ENCODE results near the gene OR2H1. TPM values are rescaled to one million over a fixed set of nuclear protein-coding genes. Genes with fewer than 3 reads are reported as not detected.

Gene OR2H1
- total RNA-seq, 2 experiments from 2014 or later: not detected

GRCh38 chr6:29510202-29510601, 53.2 kb downstream of the OR2H1 start:
- Histone ChIP-seq H3K4me1 (ENCODE audit: insufficient read depth, low read length) (no peaks in the 10 kb centered on the region), H3K27ac (ENCODE audit: low read depth in 1 of 2, low read length in 2 of 2) (no peak overlapping the region)
- intact Hi-C loops (cut with DNase I, micrococcal nuclease): no loop called here

DNA sequence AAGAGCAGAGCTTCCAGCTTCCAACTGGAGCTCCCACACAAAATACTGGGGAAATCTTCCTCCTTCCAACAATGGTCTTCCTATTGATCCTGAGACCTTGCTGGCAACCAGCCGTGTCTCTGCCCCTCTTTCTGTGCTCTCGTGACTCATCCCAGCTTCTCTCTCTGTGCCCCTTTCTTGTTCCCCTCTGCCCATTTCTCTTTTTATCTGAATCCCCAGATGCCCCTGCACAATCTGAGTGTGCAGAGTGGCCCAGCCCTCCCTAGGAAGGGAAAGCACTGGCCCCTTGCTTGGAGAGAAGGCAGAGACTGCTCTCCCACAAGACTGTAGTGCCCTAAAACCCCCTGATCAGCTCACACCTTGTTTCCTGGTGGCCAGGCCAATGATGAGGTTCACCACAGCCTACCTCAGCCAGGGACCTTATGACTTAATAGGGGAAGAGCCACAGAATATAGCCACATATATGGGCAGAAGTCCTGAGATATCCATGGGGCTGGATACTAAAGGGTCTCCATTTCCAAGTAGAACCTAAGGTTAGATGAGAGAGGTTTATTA, 53.9 kb downstream of the OR2H1 start:
- H3K27ac ChIP-seq (ENCODE audit: low read depth in 1 of 2, low read length in 2 of 2): no peak overlapping the region
- peaks cover 1% of the 10 kb centered on the region for H3K4me1 Mint-ChIP-seq (ENCODE audit: low read depth)
- H3K36me3 ChIP-seq (ENCODE audit: insufficient read depth, low read length): no peaks in the 10 kb centered on the region
- no peaks in the 10 kb centered on the region for H3K9me3 ChIP-seq (ENCODE audit: control insufficient read depth in 1 of 2, insufficient read depth in 1 of 2, low read length in 2 of 2)
- no peak overlapping the region for H3K27ac Mint-ChIP-seq
- CTCF ChIA-PET: interaction anchor here (0.7 kb wide), 1 partner anchor 163 kb away, joined by 3 read pairs; no protein-coding TSS in a partner anchor
- H3K4me3 ChIP-seq (ENCODE audit: low read length): no peak overlapping the region
- intact Hi-C loops (cut with DNase I, micrococcal nuclease): no loop called here
- TF ChIP-seq, protein P1, sequence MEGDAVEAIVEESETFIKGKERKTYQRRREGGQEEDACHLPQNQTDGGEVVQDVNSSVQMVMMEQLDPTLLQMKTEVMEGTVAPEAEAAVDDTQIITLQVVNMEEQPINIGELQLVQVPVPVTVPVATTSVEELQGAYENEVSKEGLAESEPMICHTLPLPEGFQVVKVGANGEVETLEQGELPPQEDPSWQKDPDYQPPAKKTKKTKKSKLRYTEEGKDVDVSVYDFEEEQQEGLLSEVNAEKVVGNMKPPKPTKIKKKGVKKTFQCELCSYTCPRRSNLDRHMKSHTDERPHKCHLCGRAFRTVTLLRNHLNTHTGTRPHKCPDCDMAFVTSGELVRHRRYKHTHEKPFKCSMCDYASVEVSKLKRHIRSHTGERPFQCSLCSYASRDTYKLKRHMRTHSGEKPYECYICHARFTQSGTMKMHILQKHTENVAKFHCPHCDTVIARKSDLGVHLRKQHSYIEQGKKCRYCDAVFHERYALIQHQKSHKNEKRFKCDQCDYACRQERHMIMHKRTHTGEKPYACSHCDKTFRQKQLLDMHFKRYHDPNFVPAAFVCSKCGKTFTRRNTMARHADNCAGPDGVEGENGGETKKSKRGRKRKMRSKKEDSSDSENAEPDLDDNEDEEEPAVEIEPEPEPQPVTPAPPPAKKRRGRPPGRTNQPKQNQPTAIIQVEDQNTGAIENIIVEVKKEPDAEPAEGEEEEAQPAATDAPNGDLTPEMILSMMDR (IDR thresholded peaks at IDR 0.05): no peak
- no peaks in the 10 kb centered on the region for H3K9me3 Mint-ChIP-seq
- H3K4me3 Mint-ChIP-seq: no peak overlapping the region
- H3K27me3 ChIP-seq (ENCODE audit: control insufficient read depth in 1 of 2, insufficient read depth in 2 of 2, low read length in 2 of 2): peaks cover 0 to 2% of the 10 kb centered on the region in 2 experiments
- ATAC-seq (ENCODE audit: poor library complexity): no peak
- POLR2A ChIA-PET: no interaction called here
- DNase-seq: no peak
- no peaks in the 10 kb centered on the region for H3K4me1 ChIP-seq (ENCODE audit: insufficient read depth, low read length)
- H3K36me3 Mint-ChIP-seq (ENCODE audit: low read depth): no peaks in the 10 kb centered on the region
- peaks cover 12% of the 10 kb centered on the region for H3K27me3 Mint-ChIP-seq

More at GRCh38 chr6:29510202-29510601, 53.2 kb downstream of the OR2H1 start:
- TF ChIP-seq, protein P1 (IDR thresholded peaks at IDR 0.05): no peak
- no peaks in the 10 kb centered on the region for H3K36me3 ChIP-seq (ENCODE audit: insufficient read depth, low read length)
- POLR2A ChIA-PET: no interaction called here
- no peaks in the 10 kb centered on the region for H3K9me3 ChIP-seq (ENCODE audit: control insufficient read depth in 1 of 2, insufficient read depth in 1 of 2, low read length in 2 of 2)
- Mint-ChIP-seq H3K27me3 (peaks cover 15% of the 10 kb centered on the region), H3K4me1 (ENCODE audit: low read depth) (no peaks in the 10 kb centered on the region), H3K27ac (no peak overlapping the region), H3K36me3 (ENCODE audit: low read depth) (no peaks in the 10 kb centered on the region), H3K4me3 (no peak overlapping the region), H3K9me3 (no peaks in the 10 kb centered on the region)
- H3K4me3 ChIP-seq (ENCODE audit: low read length): no peak overlapping the region
- ATAC-seq (ENCODE audit: poor library complexity) (no peak), DNase-seq (no peak)
- peaks cover 0 to 2% of the 10 kb centered on the region in 2 experiments for H3K27me3 ChIP-seq (ENCODE audit: control insufficient read depth in 1 of 2, insufficient read depth in 2 of 2, low read length in 2 of 2)
- CTCF ChIA-PET: interaction anchor here (0.7 kb wide), 1 partner anchor 162 kb away, joined by 3 read pairs; no protein-coding TSS in a partner anchor

Other genes with a start within 250 kb of the OR2H1 start
- gene OR14J1, start 155.5 kb upstream of the OR2H1 start, total RNA-seq: not detected
- gene OR5V1, start 88.3 kb upstream of the OR2H1 start, total RNA-seq: not detected
- gene OR12D3, start 81.9 kb upstream of the OR2H1 start, total RNA-seq: not detected
- gene OR12D2, start 61.5 kb upstream of the OR2H1 start, total RNA-seq: not detected
- gene OR12D1, start 42.2 kb upstream of the OR2H1 start, total RNA-seq: not detected
- gene OR10C1, start 17.8 kb upstream of the OR2H1 start, total RNA-seq: not detected
- not detected for gene OR11A1, start 84 bp upstream of the OR2H1 start, total RNA-seq
- gene MAS1L, start 30.8 kb downstream of the OR2H1 start, total RNA-seq: not detected
- not detected for gene UBD, start 102.6 kb downstream of the OR2H1 start, total RNA-seq
- not detected for gene OR2H2, start 128.0 kb downstream of the OR2H1 start, total RNA-seq
- 10 to 100 TPM; 78.4 to 79.9 TPM for gene GABBR1, start 176.0 kb downstream of the OR2H1 start, total RNA-seq
- gene MOG, start 199.9 kb downstream of the OR2H1 start, total RNA-seq: not detected
- not detected for gene ZFP57, start 224.0 kb downstream of the OR2H1 start, total RNA-seq

Data from CD4-positive, alpha-beta T cell (primary cell).